DOHH2 (cell line): ENCODE data around the gene CNTLN.

Source experiments
- EZH2phosphoT487 ChIP-seq: fragments of 200-600 bp; sonication (generic); IDR thresholded peaks from 2 replicates; pipeline ENCODE4 v1.6.1; 2017; ENCODE audit warnings: borderline replicate concordance, mild to moderate bottlenecking, antibody characterized with exemption, low read length, moderate library complexity, mixed read lengths
- TF ChIP-seq, protein P1 (sequence below): fragments of 200-600 bp; sonication (generic); IDR thresholded peaks from one replicate; pipeline ENCODE4 v1.5.1; 2014; ENCODE audit warnings: antibody characterized with exemption, mild to moderate bottlenecking, low read depth, low read length; ENCODE audit not compliant: poor library complexity, severe bottlenecking

DNA sequence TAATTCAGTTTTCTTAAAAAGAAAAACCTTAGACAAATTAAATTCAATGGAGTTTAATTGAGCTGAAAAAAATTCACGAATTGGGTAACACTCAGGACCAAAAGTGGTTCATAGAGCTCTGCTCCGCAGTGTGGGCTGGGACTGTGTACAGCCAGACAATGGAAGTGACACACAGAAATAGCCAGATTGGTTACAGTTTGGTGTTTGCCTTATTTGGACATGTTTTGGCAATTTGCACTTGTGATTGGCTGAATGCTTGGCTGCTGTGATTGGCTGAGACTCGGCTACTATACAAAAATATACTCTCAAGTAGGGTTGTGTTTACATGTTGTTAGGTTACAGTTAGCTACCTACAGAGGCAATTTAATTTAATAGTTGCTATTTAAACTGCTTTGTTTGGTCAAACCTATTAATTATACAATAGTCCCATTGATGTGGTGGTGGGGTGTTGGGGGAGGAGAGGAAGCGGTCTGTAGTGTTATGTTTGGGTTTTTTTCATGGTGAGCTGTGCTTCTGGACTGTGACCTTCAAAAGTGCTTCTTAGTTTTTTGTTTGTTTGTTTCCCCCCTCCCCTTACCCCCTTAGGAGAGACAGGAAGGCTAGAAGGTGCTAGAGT, 95.2 kb downstream of the CNTLN start:
- TF ChIP-seq, protein P1, sequence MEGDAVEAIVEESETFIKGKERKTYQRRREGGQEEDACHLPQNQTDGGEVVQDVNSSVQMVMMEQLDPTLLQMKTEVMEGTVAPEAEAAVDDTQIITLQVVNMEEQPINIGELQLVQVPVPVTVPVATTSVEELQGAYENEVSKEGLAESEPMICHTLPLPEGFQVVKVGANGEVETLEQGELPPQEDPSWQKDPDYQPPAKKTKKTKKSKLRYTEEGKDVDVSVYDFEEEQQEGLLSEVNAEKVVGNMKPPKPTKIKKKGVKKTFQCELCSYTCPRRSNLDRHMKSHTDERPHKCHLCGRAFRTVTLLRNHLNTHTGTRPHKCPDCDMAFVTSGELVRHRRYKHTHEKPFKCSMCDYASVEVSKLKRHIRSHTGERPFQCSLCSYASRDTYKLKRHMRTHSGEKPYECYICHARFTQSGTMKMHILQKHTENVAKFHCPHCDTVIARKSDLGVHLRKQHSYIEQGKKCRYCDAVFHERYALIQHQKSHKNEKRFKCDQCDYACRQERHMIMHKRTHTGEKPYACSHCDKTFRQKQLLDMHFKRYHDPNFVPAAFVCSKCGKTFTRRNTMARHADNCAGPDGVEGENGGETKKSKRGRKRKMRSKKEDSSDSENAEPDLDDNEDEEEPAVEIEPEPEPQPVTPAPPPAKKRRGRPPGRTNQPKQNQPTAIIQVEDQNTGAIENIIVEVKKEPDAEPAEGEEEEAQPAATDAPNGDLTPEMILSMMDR: no peak
- TF ChIP-seq EZH2phosphoT487: no peak
